ENCODE measurements around the gene CDK13. TPM values are rescaled to one million over a fixed set of nuclear protein-coding genes. Genes with fewer than 3 reads are reported as not detected.

CDK13 gene
- total RNA-seq, 1 donor from 2014 or later = 87.4 TPM

DNA sequence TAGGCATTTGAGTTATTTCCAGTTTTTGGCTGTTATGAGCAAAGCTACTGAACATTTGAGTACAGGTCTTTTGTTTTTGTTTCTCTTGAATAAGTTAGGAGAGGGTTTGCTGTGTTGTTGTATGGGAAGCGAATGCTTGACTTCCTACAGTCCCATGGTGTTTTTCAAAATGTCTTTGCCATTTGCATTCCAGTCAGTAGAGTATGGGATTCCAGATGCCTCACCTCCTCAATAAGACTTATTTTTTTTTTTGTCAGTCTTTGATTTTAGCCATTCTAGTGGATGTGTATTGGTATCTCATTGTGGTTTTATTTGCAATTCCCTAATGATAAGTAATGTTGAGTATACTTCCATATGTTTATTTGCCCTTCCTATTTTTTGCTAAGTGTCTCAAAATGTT lies 19.4 kb downstream of the CDK13 start:
- H3K4me3 ChIP-seq = no peak overlapping the region
- intact Hi-C loops (cut with DNase I) = no loop called here
- TF ChIP-seq POLR2A (IDR thresholded peaks at IDR 0.05) = no peak
- TF ChIP-seq POLR2AphosphoS5 (IDR thresholded peaks at IDR 0.05; ENCODE audit: insufficient read depth in 1 of 2, low read depth in 1 of 2) = no peak
- no peak for TF ChIP-seq CTCF (IDR thresholded peaks at IDR 0.05)
- H3K36me3 ChIP-seq = no peaks in the 10 kb centered on the region
- no peaks in the 10 kb centered on the region for H3K9me3 ChIP-seq
- no peak for DNase-seq (ENCODE audit: extremely low spot score in 2 of 2)
- H3K27me3 ChIP-seq = no peaks in the 10 kb centered on the region
- peaks cover 48% of the 10 kb centered on the region for H3K4me1 ChIP-seq
- H3K27ac ChIP-seq = no peak overlapping the region

DNA sequence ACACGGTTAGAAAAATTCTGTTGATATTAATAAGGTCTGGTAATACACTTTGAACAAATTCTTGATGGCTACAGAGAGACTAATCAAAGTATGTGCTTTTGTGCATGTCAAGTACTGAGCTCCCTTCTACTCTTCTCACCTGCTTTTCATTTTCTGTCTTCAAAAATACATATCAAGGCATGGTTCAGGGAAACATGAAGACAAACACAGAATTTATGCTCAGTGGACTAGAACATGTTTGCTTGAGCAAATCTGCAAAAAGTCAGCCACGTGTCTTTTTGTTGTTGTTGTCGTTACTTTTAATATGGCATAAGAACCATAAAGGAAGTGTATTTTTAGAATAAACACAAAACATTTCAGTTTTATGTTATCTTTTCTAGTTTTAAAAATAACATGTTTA lies 21.9 kb downstream of the CDK13 start:
- Histone ChIP-seq H3K9me3 (no peaks in the 10 kb centered on the region), H3K4me3 (no peak overlapping the region), H3K27ac (no peak overlapping the region), H3K27me3 (no peaks in the 10 kb centered on the region), H3K36me3 (no peaks in the 10 kb centered on the region), H3K4me1 (peaks cover 65% of the 10 kb centered on the region)
- no peak for TF ChIP-seq CTCF (IDR thresholded peaks at IDR 0.05)
- intact Hi-C loops (cut with DNase I) = no loop called here
- DNase-seq (ENCODE audit: extremely low spot score in 2 of 2) = no peak

DNA sequence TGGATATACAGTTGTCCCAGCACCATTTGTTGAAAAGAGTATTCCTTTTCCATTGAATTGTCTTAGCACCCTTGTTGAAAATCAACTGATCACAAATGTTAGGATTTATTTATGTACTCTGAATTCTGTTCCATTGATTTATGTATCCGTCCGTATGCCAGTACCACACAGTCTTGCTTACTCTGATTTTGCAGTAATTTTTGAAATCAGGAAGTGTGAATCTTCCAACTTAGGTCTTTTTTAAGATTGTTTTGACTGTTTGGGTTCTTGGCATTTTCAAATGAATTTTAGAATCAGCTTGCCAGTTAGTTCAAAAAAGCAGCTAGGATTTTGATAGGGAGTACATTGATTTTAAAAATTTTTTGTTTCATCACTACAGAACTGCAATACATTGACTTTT lies 23.7 kb downstream of the CDK13 start:
- Histone ChIP-seq H3K9me3 (no peaks in the 10 kb centered on the region), H3K27ac (no peak overlapping the region), H3K4me3 (no peak overlapping the region), H3K36me3 (no peaks in the 10 kb centered on the region), H3K4me1 (peaks cover 57% of the 10 kb centered on the region), H3K27me3 (no peaks in the 10 kb centered on the region)
- no peak for TF ChIP-seq CTCF (IDR thresholded peaks at IDR 0.05)
- TF ChIP-seq POLR2AphosphoS5 (IDR thresholded peaks at IDR 0.05; ENCODE audit: insufficient read depth in 1 of 2, low read depth in 1 of 2) = no peak
- TF ChIP-seq POLR2A (IDR thresholded peaks at IDR 0.05) = no peak
- intact Hi-C loops (cut with DNase I) = no loop called here
- no peak for DNase-seq (ENCODE audit: extremely low spot score in 2 of 2)

DNA sequence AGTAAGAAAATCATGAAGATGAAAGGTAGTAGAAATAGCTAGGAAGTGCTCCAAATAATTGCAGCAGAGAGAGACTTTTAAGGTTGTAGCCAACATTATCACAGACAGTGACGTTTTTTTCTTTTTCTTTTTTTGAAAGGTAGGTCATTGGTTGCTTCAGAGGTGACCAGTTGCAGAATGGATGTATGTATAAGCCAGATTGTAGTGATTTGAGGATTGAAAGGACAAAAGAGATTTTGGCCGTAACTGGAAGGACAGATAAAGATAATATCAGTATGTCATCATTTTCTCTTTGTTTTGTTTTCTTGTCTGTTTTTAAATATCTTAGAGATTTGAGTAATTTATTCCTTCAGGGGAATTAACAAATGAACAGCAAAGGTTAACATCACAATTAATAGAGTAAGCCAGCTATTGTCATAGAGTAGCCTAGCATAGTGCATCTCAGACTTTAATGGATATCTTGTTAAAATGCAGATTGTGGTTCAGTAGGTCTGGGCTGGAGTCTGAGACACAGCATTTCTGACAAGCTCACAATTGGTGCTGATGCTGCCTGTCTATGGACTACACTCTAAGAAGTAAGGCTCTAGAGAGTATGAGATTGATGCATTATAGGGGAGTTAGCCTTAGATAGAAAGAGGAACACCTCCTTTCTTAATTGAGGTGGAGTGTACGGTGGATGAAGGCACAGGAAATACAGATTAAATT lies 28.3 kb downstream of the CDK13 start:
- DNase-seq (ENCODE audit: extremely low spot score in 2 of 2) = no peak
- H3K9me3 ChIP-seq = no peaks in the 10 kb centered on the region
- intact Hi-C loops (cut with DNase I) = no loop called here
- TF ChIP-seq POLR2A (IDR thresholded peaks at IDR 0.05) (no peak), POLR2AphosphoS5 (IDR thresholded peaks at IDR 0.05; ENCODE audit: insufficient read depth in 1 of 2, low read depth in 1 of 2) (no peak), CTCF (IDR thresholded peaks at IDR 0.05) (no peak)
- no peaks in the 10 kb centered on the region for H3K27me3 ChIP-seq
- no peaks in the 10 kb centered on the region for H3K36me3 ChIP-seq
- H3K4me1 ChIP-seq = peaks cover 36% of the 10 kb centered on the region
- no peak overlapping the region for H3K4me3 ChIP-seq
- H3K27ac ChIP-seq = no peak overlapping the region

- Histone ChIP-seq H3K9me3 (no peaks in the 10 kb centered on the region), H3K4me1 (peaks cover 46% of the 10 kb centered on the region)
Measured at GRCh38 chr7:39979406-39980073, 29.5 kb downstream of the CDK13 start.

More at GRCh38 chr7:39979406-39980073, 29.5 kb downstream of the CDK13 start:
- Histone ChIP-seq H3K27ac (no peak overlapping the region), H3K36me3 (no peaks in the 10 kb centered on the region), H3K27me3 (no peaks in the 10 kb centered on the region), H3K4me3 (no peak overlapping the region)
- DNase-seq (ENCODE audit: extremely low spot score in 2 of 2) = no peak
- intact Hi-C loops (cut with DNase I) = no loop called here
- TF ChIP-seq POLR2A (IDR thresholded peaks at IDR 0.05) (no peak), POLR2AphosphoS5 (IDR thresholded peaks at IDR 0.05; ENCODE audit: insufficient read depth in 1 of 2, low read depth in 1 of 2) (no peak), CTCF (IDR thresholded peaks at IDR 0.05) (no peak)

Measured in vagina (tissue), 2 donors.